ENCODE measurements around the gene MAP3K21.

DNA sequence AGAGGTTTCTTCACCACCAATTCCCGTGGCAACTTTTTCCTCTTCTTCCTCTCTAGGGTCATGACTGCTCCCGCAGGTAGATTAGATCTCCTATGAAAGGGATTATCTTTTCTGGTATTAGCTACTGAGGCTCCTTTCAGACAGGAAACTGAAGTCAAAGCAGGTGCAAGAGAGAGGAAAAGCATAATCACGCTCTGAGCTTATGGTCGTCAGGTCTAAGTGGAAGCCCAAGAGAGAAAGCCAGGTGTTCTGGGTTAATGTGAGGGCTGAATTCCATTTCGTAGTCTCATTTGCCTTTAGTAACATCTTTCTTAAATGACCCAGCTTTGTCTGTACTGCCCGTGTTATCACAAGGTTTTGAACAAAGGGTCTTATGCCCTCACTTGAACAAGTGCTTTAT, 8.3 kb upstream of the MAP3K21 start:
- TF ChIP-seq, protein P1, sequence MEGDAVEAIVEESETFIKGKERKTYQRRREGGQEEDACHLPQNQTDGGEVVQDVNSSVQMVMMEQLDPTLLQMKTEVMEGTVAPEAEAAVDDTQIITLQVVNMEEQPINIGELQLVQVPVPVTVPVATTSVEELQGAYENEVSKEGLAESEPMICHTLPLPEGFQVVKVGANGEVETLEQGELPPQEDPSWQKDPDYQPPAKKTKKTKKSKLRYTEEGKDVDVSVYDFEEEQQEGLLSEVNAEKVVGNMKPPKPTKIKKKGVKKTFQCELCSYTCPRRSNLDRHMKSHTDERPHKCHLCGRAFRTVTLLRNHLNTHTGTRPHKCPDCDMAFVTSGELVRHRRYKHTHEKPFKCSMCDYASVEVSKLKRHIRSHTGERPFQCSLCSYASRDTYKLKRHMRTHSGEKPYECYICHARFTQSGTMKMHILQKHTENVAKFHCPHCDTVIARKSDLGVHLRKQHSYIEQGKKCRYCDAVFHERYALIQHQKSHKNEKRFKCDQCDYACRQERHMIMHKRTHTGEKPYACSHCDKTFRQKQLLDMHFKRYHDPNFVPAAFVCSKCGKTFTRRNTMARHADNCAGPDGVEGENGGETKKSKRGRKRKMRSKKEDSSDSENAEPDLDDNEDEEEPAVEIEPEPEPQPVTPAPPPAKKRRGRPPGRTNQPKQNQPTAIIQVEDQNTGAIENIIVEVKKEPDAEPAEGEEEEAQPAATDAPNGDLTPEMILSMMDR (IDR thresholded peaks at IDR 0.05): no peak
- TF ChIP-seq POLR2A (IDR thresholded peaks at IDR 0.05): no peak
- no peak for TF ChIP-seq POLR2AphosphoS5 (IDR thresholded peaks at IDR 0.05)
